Sigmoid colon (tissue), 7 donors: ENCODE results near the gene FILIP1L. TPM values are rescaled to one million over a fixed set of nuclear protein-coding genes. Genes with fewer than 3 reads are reported as not detected.
A peak's percentile ranks its signal among the peaks of the same experiment; 100 is the strongest.

ENCODE experiments used
- DNase-seq: peaks from one replicate; pipeline ENCODE4 v3.0.0-alpha.2; 2019
- H3K27ac ChIP-seq, 4 donors: fragments of 200-600 bp; sonication (generic); one replicate each; pipeline ENCODE4 v1.5.1; 2016 to 2019; ENCODE audit warnings: mild to moderate bottlenecking in 1 of 4
- H3K27me3 ChIP-seq, 3 donors: fragments of 200-600 bp; sonication (generic); one replicate each; pipeline ENCODE4 v1.5.1; 2019; ENCODE audit warnings: mild to moderate bottlenecking in 1 of 3
- H3K36me3 ChIP-seq, 4 donors: fragments of 200-600 bp; sonication (generic); one replicate each; pipeline ENCODE4 v1.5.1; 2016 to 2019
- H3K4me1 ChIP-seq, 4 donors: fragments of 200-600 bp; sonication (generic); one replicate each; pipeline ENCODE4 v1.5.1; 2017 to 2019
- H3K4me3 ChIP-seq, 4 donors: fragments of 200-600 bp; sonication (generic); one replicate each; pipeline ENCODE4 v1.5.1; 2017 to 2019; ENCODE audit warnings: mild to moderate bottlenecking in 2 of 4, moderate library complexity in 1 of 4
- H3K9me3 ChIP-seq, 4 donors: fragments of 200-600 bp in 3 of 4; sonication (generic) in 3 of 4; one replicate each; pipeline versions ENCODE4 v1.5.1 to v1.6.1; 2013 to 2019
- EP300 ChIP-seq, 4 donors: sonication (generic); formaldehyde crosslinking; IDR thresholded peaks; one replicate each; pipeline ENCODE4 v1.6.1; 2017; ENCODE audit warnings: antibody characterized with exemption in 4 of 4
- POLR2A ChIP-seq, 2 donors: fragments of 450-650 bp; IDR thresholded peaks; one replicate each; pipeline ENCODE4 v1.6.1; 2016; ENCODE audit warnings: antibody characterized with exemption in 2 of 2, mild to moderate bottlenecking in 2 of 2, moderate library complexity in 2 of 2
- POLR2AphosphoS5 ChIP-seq, 4 donors: sonication (generic); formaldehyde crosslinking; IDR thresholded peaks; one replicate each; pipeline ENCODE4 v1.6.1; 2017; ENCODE audit warnings: antibody characterized with exemption in 4 of 4
- WGBS, 2 donors: extraction: QIAGEN DNeasy Blood & Tissue Kit; methylation state at CpG; one replicate each; pipeline ENCODE4 v1.1.7; 2013; 5-methylcytosine and 5-hydroxymethylcytosine counted together
- intact Hi-C: fragments of 100-400 bp; cut with DNase I; formaldehyde crosslinking; loops from one replicate; pipeline ENCODE4 v1.15.1; 2023
- polyA plus RNA-seq, 3 donors: library from polyadenylated mRNA; stranded (reverse); fragments of 200-250 nt; gene quantifications; one replicate each; pipeline ENCODE4 v1.2.3, GENCODE V29; 2013
- total RNA-seq, 4 donors: library from RNA; depleted of rRNA; stranded (reverse); fragments of >200 nt; gene quantifications; one replicate each; pipeline ENCODE4 v1.1.0, GENCODE V29; 2016
- TF ChIP-seq, protein P1 (sequence below), 4 experiments: fragments of 450-650 bp in 3 of 4; fragments of 200-600 bp in 1 of 4; IDR thresholded peaks; one replicate each; pipeline ENCODE4 v1.5.1; 2016 to 2019; ENCODE audit warnings: antibody characterized with exemption in 4 of 4, mild to moderate bottlenecking in 3 of 4, moderate library complexity in 2 of 4
- donor health status: healthy with polysubstance abuse.
- donor health status: Bipolar disorder and iron deficiency.
- donor health status: healthy.

The FILIP1L gene
- total and polyA plus RNA-seq, 7 donors, result 6.0 to 93.3 (median 42.5) TPM

DNA sequence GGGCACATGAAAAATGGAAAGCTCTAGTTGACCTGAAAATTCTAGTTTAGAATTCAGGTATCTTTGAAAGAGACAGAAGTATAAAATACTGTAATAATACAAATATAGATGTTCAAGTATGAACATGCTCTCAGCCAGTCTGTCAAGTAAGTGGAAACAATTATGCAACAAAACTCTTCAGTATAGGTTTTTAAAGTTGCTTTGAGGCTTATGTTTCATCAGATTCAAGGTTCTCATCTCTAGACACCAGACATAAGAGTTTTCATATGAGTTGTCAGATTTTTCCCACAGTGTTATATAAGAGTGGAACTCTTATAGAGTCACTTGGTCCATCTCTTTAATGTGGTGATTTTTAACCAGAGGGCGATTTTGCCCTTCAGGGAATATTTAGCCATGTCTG is 274.7 kb downstream of the FILIP1L start:
- H3K27ac ChIP-seq, result no peak overlapping the region
- intact Hi-C loops, result loop anchor here (10.0 kb wide), 1 partner anchor 495 kb away; the partner anchor contains the start of gene NIT2
- WGBS, 2 donors, result 82 to 88% methylated on average over 1 of the region's 1 CpG
- no peaks in the 10 kb centered on the region for H3K27me3 ChIP-seq
- no peak for DNase-seq
- H3K36me3 ChIP-seq, result no peaks in the 10 kb centered on the region
- H3K4me1 ChIP-seq, result peaks cover 0 to 22% (median 18%) of the 10 kb centered on the region in 4 donors
- H3K9me3 ChIP-seq, result no peaks in the 10 kb centered on the region
- no peak overlapping the region for H3K4me3 ChIP-seq
- TF ChIP-seq POLR2A (IDR thresholded peaks at IDR 0.05) (no peak), POLR2AphosphoS5 (IDR thresholded peaks at IDR 0.05) (no peak)
- TF ChIP-seq, protein P1, sequence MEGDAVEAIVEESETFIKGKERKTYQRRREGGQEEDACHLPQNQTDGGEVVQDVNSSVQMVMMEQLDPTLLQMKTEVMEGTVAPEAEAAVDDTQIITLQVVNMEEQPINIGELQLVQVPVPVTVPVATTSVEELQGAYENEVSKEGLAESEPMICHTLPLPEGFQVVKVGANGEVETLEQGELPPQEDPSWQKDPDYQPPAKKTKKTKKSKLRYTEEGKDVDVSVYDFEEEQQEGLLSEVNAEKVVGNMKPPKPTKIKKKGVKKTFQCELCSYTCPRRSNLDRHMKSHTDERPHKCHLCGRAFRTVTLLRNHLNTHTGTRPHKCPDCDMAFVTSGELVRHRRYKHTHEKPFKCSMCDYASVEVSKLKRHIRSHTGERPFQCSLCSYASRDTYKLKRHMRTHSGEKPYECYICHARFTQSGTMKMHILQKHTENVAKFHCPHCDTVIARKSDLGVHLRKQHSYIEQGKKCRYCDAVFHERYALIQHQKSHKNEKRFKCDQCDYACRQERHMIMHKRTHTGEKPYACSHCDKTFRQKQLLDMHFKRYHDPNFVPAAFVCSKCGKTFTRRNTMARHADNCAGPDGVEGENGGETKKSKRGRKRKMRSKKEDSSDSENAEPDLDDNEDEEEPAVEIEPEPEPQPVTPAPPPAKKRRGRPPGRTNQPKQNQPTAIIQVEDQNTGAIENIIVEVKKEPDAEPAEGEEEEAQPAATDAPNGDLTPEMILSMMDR (IDR thresholded peaks at IDR 0.05), result no peak

DNA sequence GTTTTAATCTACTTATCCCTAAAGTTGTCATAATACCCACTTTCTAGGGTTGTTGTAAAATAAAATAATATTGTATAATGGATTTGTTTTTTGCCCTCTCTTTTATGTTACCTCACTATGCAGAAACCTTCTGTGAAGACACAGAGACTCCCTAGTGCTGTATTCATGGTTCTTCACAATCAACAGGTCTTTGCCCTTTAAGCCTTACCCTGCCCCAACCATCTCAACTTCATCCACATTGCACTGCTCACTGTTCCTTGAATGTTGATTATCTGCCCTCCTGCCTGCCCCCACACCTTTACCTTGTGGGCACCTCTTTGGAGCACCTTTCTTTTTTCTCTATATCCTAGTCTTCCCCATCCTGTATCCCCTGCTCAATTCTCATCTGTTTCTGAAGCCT is 275.5 kb downstream of the FILIP1L start:
- intact Hi-C loops, result loop anchor here (10.0 kb wide), 1 partner anchor 496 kb away; the partner anchor contains the start of gene NIT2
- peaks cover 0 to 13% (median 10%) of the 10 kb centered on the region in 4 donors for H3K4me1 ChIP-seq
- H3K4me3 ChIP-seq, result no peak overlapping the region
- no peak for DNase-seq
- no peaks in the 10 kb centered on the region for H3K36me3 ChIP-seq
- H3K9me3 ChIP-seq, result no peaks in the 10 kb centered on the region
- TF ChIP-seq POLR2A (IDR thresholded peaks at IDR 0.05) (no peak), EP300 (IDR thresholded peaks at IDR 0.05) (no peak), POLR2AphosphoS5 (IDR thresholded peaks at IDR 0.05) (no peak)
- TF ChIP-seq, protein P1 (IDR thresholded peaks at IDR 0.05), result no peak
- no peak overlapping the region for H3K27ac ChIP-seq
- H3K27me3 ChIP-seq, result no peaks in the 10 kb centered on the region

DNA sequence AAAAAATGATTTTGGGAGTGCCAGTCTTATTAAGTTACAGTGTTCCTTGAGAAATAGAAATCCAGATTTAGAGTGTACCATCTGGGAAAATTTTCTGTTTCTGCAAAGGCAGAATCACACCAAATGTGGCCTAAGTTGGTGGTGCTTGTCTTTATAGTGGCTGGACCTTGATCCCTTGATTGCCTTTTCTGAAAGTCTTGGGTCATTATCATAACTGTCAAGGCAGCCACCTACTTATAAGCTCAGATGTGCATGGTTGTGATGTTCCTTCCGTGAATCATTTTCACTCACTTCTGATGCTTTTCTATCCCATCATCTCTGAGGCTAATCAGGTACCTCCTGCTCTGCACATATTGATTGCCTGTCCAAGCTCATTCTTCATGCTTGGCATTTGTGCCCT is 276.6 kb downstream of the FILIP1L start:
- WGBS, 2 donors, result 28 to 79% methylated on average over 1 of the region's 1 CpG
- H3K27me3 ChIP-seq, result no peaks in the 10 kb centered on the region
- intact Hi-C loops, result loop anchor here (10.0 kb wide), 1 partner anchor 497 kb away; the partner anchor contains the start of gene NIT2
- no peak for DNase-seq
- no peak overlapping the region for H3K4me3 ChIP-seq
- peaks cover 0 to 8% (median 7%) of the 10 kb centered on the region in 4 donors for H3K4me1 ChIP-seq
- no peaks in the 10 kb centered on the region for H3K9me3 ChIP-seq
- TF ChIP-seq POLR2AphosphoS5 (IDR thresholded peaks at IDR 0.05), result no peak
- H3K27ac ChIP-seq, result no peak overlapping the region
- H3K36me3 ChIP-seq, result no peaks in the 10 kb centered on the region

DNA sequence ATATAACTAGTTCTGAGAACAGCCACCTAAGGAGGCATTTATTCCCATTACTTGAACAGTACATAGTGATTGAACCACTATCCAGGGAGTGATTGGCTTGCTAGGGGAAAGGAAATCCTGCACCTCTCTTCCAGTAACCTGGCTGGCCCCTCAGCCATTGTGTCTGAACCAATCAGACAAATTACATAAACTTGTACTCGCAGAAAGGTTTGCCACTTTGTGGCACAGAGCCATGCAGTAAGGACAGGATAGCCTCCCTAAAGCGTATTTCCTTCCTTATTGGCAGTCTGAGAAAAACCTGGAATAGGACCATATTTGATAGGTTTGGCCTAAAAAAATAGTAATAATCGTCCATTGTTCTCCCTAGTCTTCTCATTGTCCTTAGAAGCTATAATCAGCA is 277.6 kb downstream of the FILIP1L start:
- Histone ChIP-seq H3K4me1 (peaks cover 0 to 8% (median 5%) of the 10 kb centered on the region in 4 donors), H3K27ac (no peak overlapping the region), H3K9me3 (no peaks in the 10 kb centered on the region), H3K4me3 (no peak overlapping the region), H3K36me3 (no peaks in the 10 kb centered on the region), H3K27me3 (no peaks in the 10 kb centered on the region)
- WGBS, 2 donors, result 23 to 73% methylated on average over 3 of the region's 3 CpGs
- intact Hi-C loops, result loop anchor here (10.0 kb wide), 1 partner anchor 498 kb away; the partner anchor contains the start of gene NIT2
- no peak for DNase-seq
- TF ChIP-seq POLR2AphosphoS5 (IDR thresholded peaks at IDR 0.05), result no peak
- TF ChIP-seq, protein P1 (IDR thresholded peaks at IDR 0.05), result no peak
- TF ChIP-seq POLR2A (IDR thresholded peaks at IDR 0.05), result no peak
- TF ChIP-seq EP300 (IDR thresholded peaks at IDR 0.05), result no peak

DNA sequence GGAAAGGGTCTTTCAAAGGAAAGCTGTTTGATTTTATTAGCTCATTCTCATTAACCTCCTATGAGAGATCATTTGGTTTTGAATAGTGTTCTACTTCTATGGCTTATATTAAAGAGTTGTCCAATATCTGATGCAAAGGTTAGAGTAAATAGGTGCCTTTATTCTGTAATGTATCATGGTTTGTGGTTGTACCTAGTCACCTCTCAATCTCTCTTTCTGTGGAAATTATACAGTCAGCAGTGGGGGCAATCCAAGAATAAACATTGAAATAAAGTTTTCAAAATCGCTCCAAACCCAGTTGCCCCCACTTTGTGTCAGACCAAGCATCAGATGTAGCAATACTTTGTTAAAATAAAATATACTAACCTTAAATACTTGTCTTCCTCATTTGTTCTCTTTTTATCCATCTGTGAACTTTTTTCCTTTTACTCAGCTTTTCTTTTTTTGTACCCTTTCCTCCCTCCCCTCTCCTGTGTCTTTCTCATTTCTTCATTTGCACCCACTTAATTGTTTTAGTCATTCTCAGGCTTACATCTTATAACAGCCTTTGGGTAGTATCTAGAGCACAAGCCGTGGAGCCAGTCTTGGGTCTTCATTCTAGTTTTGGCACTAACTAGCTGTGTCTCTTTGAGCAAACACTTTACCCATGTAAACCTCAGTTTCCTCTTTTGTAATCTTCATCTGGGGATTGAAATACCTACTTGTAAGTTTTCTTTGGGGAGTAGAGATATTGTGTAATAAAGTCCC is 279.9 kb downstream of the FILIP1L start:
- Histone ChIP-seq H3K4me1 (peaks cover 0 to 8% (median 5%) of the 10 kb centered on the region in 4 donors), H3K9me3 (no peaks in the 10 kb centered on the region), H3K27me3 (no peaks in the 10 kb centered on the region), H3K27ac (peak overlapping the region in 1 of 4 donors; percentile 66), H3K4me3 (no peak overlapping the region), H3K36me3 (no peaks in the 10 kb centered on the region)
- TF ChIP-seq, protein P1 (IDR thresholded peaks at IDR 0.05), result no peak
- TF ChIP-seq POLR2AphosphoS5 (IDR thresholded peaks at IDR 0.05) (no peak), POLR2A (IDR thresholded peaks at IDR 0.05) (no peak), EP300 (IDR thresholded peaks at IDR 0.05) (no peak)
- DNase-seq, result no peak
- WGBS, 2 donors, result 90% methylated on average over 2 of the region's 2 CpGs
- intact Hi-C loops, result loop anchor here (10.0 kb wide), 1 partner anchor 500 kb away; the partner anchor contains the start of gene NIT2
